NCI-H226 (cell line): ENCODE data around the gene FEM1C.
A peak's percentile ranks its signal among the peaks of the same experiment; 100 is the strongest.

Experiments
- DNase-seq: peaks from one replicate; pipeline ENCODE4 v3.0.0-alpha.2; 2015

The FEM1C gene

GRCh38 chr5:115556276-115556675 lies 11.7 kb upstream of the FEM1C start:
- DNase-seq, result no peak

- DNase-seq, result no peak
These were observed 10.6 kb upstream of the FEM1C start for GRCh38 chr5:115555084-115555633.

GRCh38 chr5:115553082-115553481 lies 8.5 kb upstream of the FEM1C start:
- no peak for DNase-seq

- peak; percentile 69 for DNase-seq
These were observed 6.8 kb upstream of the FEM1C start for GRCh38 chr5:115551415-115551814.

- DNase-seq, result peak; percentile 31
These were observed 4.6 kb upstream of the FEM1C start for GRCh38 chr5:115549154-115549553.

GRCh38 chr5:115548683-115549082 lies 4.1 kb upstream of the FEM1C start:
- no peak for DNase-seq

GRCh38 chr5:115545351-115545882 lies 842 bp upstream of the FEM1C start:
- DNase-seq, result no peak

GRCh38 chr5:115544043-115544435 lies 536 bp downstream of the FEM1C start:
- DNase-seq, result no peak

- no peak for DNase-seq
These were observed 1.1 kb downstream of the FEM1C start for GRCh38 chr5:115543365-115544042.

- DNase-seq, result no peak
These were observed 1.8 kb downstream of the FEM1C start for GRCh38 chr5:115542651-115543364.

GRCh38 chr5:115542086-115542485 lies 2.5 kb downstream of the FEM1C start:
- DNase-seq, result no peak

- no peak for DNase-seq
These were observed 3.0 kb downstream of the FEM1C start for GRCh38 chr5:115541611-115542010.

- no peak for DNase-seq
These were observed 9.0 kb downstream of the FEM1C start for GRCh38 chr5:115535479-115536035.

GRCh38 chr5:115532517-115532916 lies 12.1 kb downstream of the FEM1C start:
- DNase-seq, result peak; percentile 61

- no peak for DNase-seq
These were observed 12.7 kb downstream of the FEM1C start for GRCh38 chr5:115531787-115532367.

GRCh38 chr5:115531380-115531779 lies 13.2 kb downstream of the FEM1C start:
- DNase-seq, result peak; percentile 51

GRCh38 chr5:115530426-115530825 lies 14.1 kb downstream of the FEM1C start:
- DNase-seq, result peak; percentile 21

GRCh38 chr5:115526604-115527003 lies 18.0 kb downstream of the FEM1C start:
- DNase-seq, result no peak

- no peak for DNase-seq
These were observed 20.3 kb downstream of the FEM1C start for GRCh38 chr5:115524199-115524847.

- no peak for DNase-seq
These were observed 21.7 kb downstream of the FEM1C start for GRCh38 chr5:115522832-115523403.

- no peak for DNase-seq
These were observed 24.4 kb downstream of the FEM1C start for GRCh38 chr5:115520191-115520590.

GRCh38 chr5:115516372-115516771 lies 28.2 kb downstream of the FEM1C start:
- no peak for DNase-seq
